ENCODE results near the gene MORN5. TPM values are rescaled to one million over a fixed set of nuclear protein-coding genes. Genes with fewer than 3 reads are reported as not detected.
"Not testable (repeated sequence)": the region's sequence is repeated elsewhere in the genome, so short reads cannot be mapped to it uniquely, and the experiment has no call there.

MORN5 gene
- total and polyA plus RNA-seq, 2 experiments from 2014 or later, result not detected

- no peak for TF ChIP-seq EZH2phosphoT487 (IDR thresholded peaks at IDR 0.05; ENCODE audit: insufficient read depth, low read depth)
- no peak for TF ChIP-seq EZH2 (IDR thresholded peaks at IDR 0.05; ENCODE audit: insufficient read depth, poor library complexity, severe bottlenecking)
These were observed 46.1 kb upstream of the MORN5 start for GRCh38 chr9:122113574-122113973.

GRCh38 chr9:122115176-122116035 is 44.3 kb upstream of the MORN5 start:
- Histone ChIP-seq H3K36me3 (ENCODE audit: low read depth) (no peaks in the 10 kb centered on the region), H3K9ac (no peak overlapping the region), H3K27me3 (replicated peaks; ENCODE audit: insufficient read depth) (peaks cover 19% of the 10 kb centered on the region), H3K4me2 (ENCODE audit: unreplicated experiment) (no peak overlapping the region), H3K79me2 (ENCODE audit: insufficient read depth) (no peaks in the 10 kb centered on the region), H2AFZ (no peak overlapping the region), H3K9me2 (ENCODE audit: insufficient read depth) (no peaks in the 10 kb centered on the region), H3F3A (ENCODE audit: insufficient read depth) (no peaks in the 10 kb centered on the region), H3K9me3 (ENCODE audit: low read depth) (no peaks in the 10 kb centered on the region), H3K4me3 (no peak overlapping the region), H3K4me1 (ENCODE audit: insufficient read depth) (no peaks in the 10 kb centered on the region), H3K27ac (no peak overlapping the region), H4K20me1 (ENCODE audit: insufficient read depth) (no peaks in the 10 kb centered on the region)
- no peak for TF ChIP-seq EZH2phosphoT487 (IDR thresholded peaks at IDR 0.05; ENCODE audit: insufficient read depth, low read depth)
- no peak for TF ChIP-seq EZH2 (IDR thresholded peaks at IDR 0.05; ENCODE audit: insufficient read depth, poor library complexity, severe bottlenecking)
- 61 to 68% methylated on average over 11 to 12 of the region's 12 CpGs for WGBS, 2 experiments (ENCODE audit: low coverage in 1 of 2, low lambda C conversion rate in 2 of 2, missing lambda C conversion rate in 2 of 2)
- in situ Hi-C loops (cut with MboI), result no loop called here
- DNase-seq, result no peak

More at GRCh38 chr9:122113574-122113973, 46.1 kb upstream of the MORN5 start:
- no peak overlapping the region for H3K4me3 ChIP-seq
- H3K27ac ChIP-seq, result no peak overlapping the region
- no peak overlapping the region for H2AFZ ChIP-seq
- no peaks in the 10 kb centered on the region for H4K20me1 ChIP-seq (ENCODE audit: insufficient read depth)
- no peaks in the 10 kb centered on the region for H3K4me1 ChIP-seq (ENCODE audit: insufficient read depth)
- DNase-seq, result no peak
- 4 to 13% methylated on average over 4 to 5 of the region's 5 CpGs for WGBS, 2 experiments (ENCODE audit: low coverage in 1 of 2, low lambda C conversion rate in 2 of 2, missing lambda C conversion rate in 2 of 2)
- H3K9me3 ChIP-seq (ENCODE audit: low read depth), result no peaks in the 10 kb centered on the region
- H3K9ac ChIP-seq, result no peak overlapping the region
- H3K4me2 ChIP-seq (ENCODE audit: unreplicated experiment), result no peak overlapping the region
- H3K36me3 ChIP-seq (ENCODE audit: low read depth), result no peaks in the 10 kb centered on the region
- H3K27me3 ChIP-seq (replicated peaks; ENCODE audit: insufficient read depth), result peaks cover 19% of the 10 kb centered on the region
- H3K9me2 ChIP-seq (ENCODE audit: insufficient read depth), result no peaks in the 10 kb centered on the region
- H3F3A ChIP-seq (ENCODE audit: insufficient read depth), result no peaks in the 10 kb centered on the region
- H3K79me2 ChIP-seq (ENCODE audit: insufficient read depth), result no peaks in the 10 kb centered on the region
- in situ Hi-C loops (cut with MboI), result no loop called here

GRCh38 chr9:122116040-122116439 is 43.7 kb upstream of the MORN5 start:
- Histone ChIP-seq H3K36me3 (ENCODE audit: low read depth) (no peaks in the 10 kb centered on the region), H3K9me3 (ENCODE audit: low read depth) (no peaks in the 10 kb centered on the region), H3K9me2 (ENCODE audit: insufficient read depth) (no peaks in the 10 kb centered on the region), H4K20me1 (ENCODE audit: insufficient read depth) (no peaks in the 10 kb centered on the region), H3K4me2 (ENCODE audit: unreplicated experiment) (no peak overlapping the region), H3K27ac (no peak overlapping the region), H2AFZ (no peak overlapping the region), H3K4me3 (no peak overlapping the region), H3K4me1 (ENCODE audit: insufficient read depth) (no peaks in the 10 kb centered on the region), H3K9ac (no peak overlapping the region), H3F3A (ENCODE audit: insufficient read depth) (no peaks in the 10 kb centered on the region), H3K79me2 (ENCODE audit: insufficient read depth) (no peaks in the 10 kb centered on the region), H3K27me3 (replicated peaks; ENCODE audit: insufficient read depth) (peaks cover 19% of the 10 kb centered on the region)
- DNase-seq, result no peak
- 42 to 50% methylated on average over 4 of the region's 4 CpGs for WGBS, 2 experiments (ENCODE audit: low coverage in 1 of 2, low lambda C conversion rate in 2 of 2, missing lambda C conversion rate in 2 of 2)
- in situ Hi-C loops (cut with MboI), result no loop called here
- TF ChIP-seq EZH2 (IDR thresholded peaks at IDR 0.05; ENCODE audit: insufficient read depth, poor library complexity, severe bottlenecking), result no peak
- TF ChIP-seq EZH2phosphoT487 (IDR thresholded peaks at IDR 0.05; ENCODE audit: insufficient read depth, low read depth), result no peak

- H3K9me2 ChIP-seq (ENCODE audit: insufficient read depth), result no peaks in the 10 kb centered on the region
- H3K4me2 ChIP-seq (ENCODE audit: unreplicated experiment), result no peak overlapping the region
- no peak overlapping the region for H3K27ac ChIP-seq
- H3F3A ChIP-seq (ENCODE audit: insufficient read depth), result no peaks in the 10 kb centered on the region
- 74 to 76% methylated on average over 10 of the region's 10 CpGs for WGBS, 2 experiments (ENCODE audit: low coverage in 1 of 2, low lambda C conversion rate in 2 of 2, missing lambda C conversion rate in 2 of 2)
- H3K9ac ChIP-seq, result no peak overlapping the region
- no peak for TF ChIP-seq EZH2 (IDR thresholded peaks at IDR 0.05; ENCODE audit: insufficient read depth, poor library complexity, severe bottlenecking)
- no peak for TF ChIP-seq EZH2phosphoT487 (IDR thresholded peaks at IDR 0.05; ENCODE audit: insufficient read depth, low read depth)
- no peak overlapping the region for H3K4me3 ChIP-seq
- no peaks in the 10 kb centered on the region for H3K9me3 ChIP-seq (ENCODE audit: low read depth)
- no peaks in the 10 kb centered on the region for H4K20me1 ChIP-seq (ENCODE audit: insufficient read depth)
- no peaks in the 10 kb centered on the region for H3K4me1 ChIP-seq (ENCODE audit: insufficient read depth)
- H2AFZ ChIP-seq, result no peak overlapping the region
- DNase-seq, result no peak
- no peaks in the 10 kb centered on the region for H3K79me2 ChIP-seq (ENCODE audit: insufficient read depth)
- peaks cover 19% of the 10 kb centered on the region for H3K27me3 ChIP-seq (replicated peaks; ENCODE audit: insufficient read depth)
- in situ Hi-C loops (cut with MboI), result no loop called here
- no peaks in the 10 kb centered on the region for H3K36me3 ChIP-seq (ENCODE audit: low read depth)
These were observed 43.1 kb upstream of the MORN5 start for GRCh38 chr9:122116448-122117173.

- in situ Hi-C loops (cut with MboI); H3K4me3 ChIP-seq; H3K36me3 ChIP-seq (ENCODE audit: low read depth); H3K27ac ChIP-seq; H3K9me3 ChIP-seq (ENCODE audit: low read depth); H3K9ac ChIP-seq; H3K4me1 ChIP-seq (ENCODE audit: insufficient read depth); H3K4me2 ChIP-seq (ENCODE audit: unreplicated experiment); H3K79me2 ChIP-seq (ENCODE audit: insufficient read depth); H4K20me1 ChIP-seq (ENCODE audit: insufficient read depth); DNase-seq; H3K9me2 ChIP-seq (ENCODE audit: insufficient read depth); H2AFZ ChIP-seq; H3F3A ChIP-seq (ENCODE audit: insufficient read depth): not testable (repeated sequence)
- whole genome bisulfite sequencing, 2 experiments (ENCODE audit: low coverage in 1 of 2, low lambda C conversion rate in 2 of 2, missing lambda C conversion rate in 2 of 2), result 77% methylated on average over 9 of the region's 9 CpGs
- peaks cover 19% of the 10 kb centered on the region for H3K27me3 ChIP-seq (replicated peaks; ENCODE audit: insufficient read depth)
These were observed 42.5 kb upstream of the MORN5 start for GRCh38 chr9:122117241-122117640.

All from GM23248 (cell line).